Lower lobe of right lung (tissue), 2 donors: ENCODE data around the gene SDHA. TPM values are rescaled to one million over a fixed set of nuclear protein-coding genes. Genes with fewer than 3 reads are reported as not detected.

Experiments used
- ATAC-seq, 2 donors: fragments of 200-7000 bp; cut with Tn5 transposase; one replicate each; pipeline ENCODE4 v1.9.1; 2020 to 2022; ENCODE audit warnings: mild to moderate bottlenecking in 2 of 2, moderate library complexity in 2 of 2
- DNase-seq: peaks from one replicate; pipeline ENCODE4 v3.0.0-alpha.2; 2020
- H3K27ac ChIP-seq: fragments of 200-600 bp; one replicate; pipeline ENCODE4 v1.8.0; 2022
- H3K27me3 ChIP-seq: fragments of 200-600 bp; one replicate; pipeline ENCODE4 v1.8.0; 2022; ENCODE audit warnings: low read depth
- H3K36me3 ChIP-seq: fragments of 200-600 bp; one replicate; pipeline ENCODE4 v1.8.0; 2022; ENCODE audit warnings: mild to moderate bottlenecking
- H3K4me1 ChIP-seq: fragments of 200-600 bp; one replicate; pipeline ENCODE4 v1.8.0; 2022
- H3K4me3 ChIP-seq: fragments of 200-600 bp; one replicate; pipeline ENCODE4 v1.8.0; 2022; ENCODE audit warnings: mild to moderate bottlenecking
- H3K9me3 ChIP-seq: fragments of 200-600 bp; one replicate; pipeline ENCODE4 v1.8.0; 2022
- intact Hi-C: fragments of 100-400 bp; cut with DNase I; formaldehyde crosslinking; loops from one replicate; pipeline ENCODE4 v1.11.0; 2022
- total RNA-seq: library from RNA; stranded (reverse); fragmentation: NEBNext Ultra II Directional; extraction: Animal tissue kit (Norgen Biotek cat#: 25700); gene quantifications from one replicate; pipeline ENCODE4 v1.2.1, GENCODE V29; 2021
- TF ChIP-seq, protein P1 (sequence below): fragments of 200-600 bp; IDR thresholded peaks from one replicate; pipeline ENCODE4 v1.8.0; 2022; ENCODE audit warnings: antibody characterized with exemption, mild to moderate bottlenecking
- donor health status: DM: no; HTN: yes; CAD: no; lungs with severe emphysema.

SDHA gene
- total RNA-seq, 1 donor from 2014 or later = 89.6 TPM

DNA sequence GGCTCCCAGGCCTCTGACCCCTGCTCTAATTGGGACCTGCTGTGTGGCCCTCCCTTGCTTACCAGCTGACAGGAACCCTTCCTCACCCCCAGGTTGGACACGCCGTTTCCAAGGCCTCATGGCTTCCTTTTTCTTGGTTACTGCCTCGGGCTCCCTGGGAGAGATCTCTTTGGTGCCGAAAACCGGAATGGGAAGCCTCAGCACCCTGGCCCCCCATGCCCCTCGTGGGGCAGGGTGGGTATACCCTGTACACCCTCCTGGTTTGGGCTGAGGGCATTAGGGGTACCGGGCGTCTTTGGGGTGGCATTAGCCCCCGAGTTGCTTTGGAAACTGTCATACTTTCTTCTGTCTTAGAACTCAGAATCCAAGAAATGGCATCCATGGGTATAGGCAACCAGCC lies 37.0 kb upstream of the SDHA start:
- Histone ChIP-seq H3K36me3 (no peaks in the 10 kb centered on the region), H3K27ac (no peak overlapping the region), H3K4me1 (no peaks in the 10 kb centered on the region), H3K9me3 (no peaks in the 10 kb centered on the region), H3K4me3 (no peak overlapping the region), H3K27me3 (no peaks in the 10 kb centered on the region)
- no peak for DNase-seq
- TF ChIP-seq, protein P1, sequence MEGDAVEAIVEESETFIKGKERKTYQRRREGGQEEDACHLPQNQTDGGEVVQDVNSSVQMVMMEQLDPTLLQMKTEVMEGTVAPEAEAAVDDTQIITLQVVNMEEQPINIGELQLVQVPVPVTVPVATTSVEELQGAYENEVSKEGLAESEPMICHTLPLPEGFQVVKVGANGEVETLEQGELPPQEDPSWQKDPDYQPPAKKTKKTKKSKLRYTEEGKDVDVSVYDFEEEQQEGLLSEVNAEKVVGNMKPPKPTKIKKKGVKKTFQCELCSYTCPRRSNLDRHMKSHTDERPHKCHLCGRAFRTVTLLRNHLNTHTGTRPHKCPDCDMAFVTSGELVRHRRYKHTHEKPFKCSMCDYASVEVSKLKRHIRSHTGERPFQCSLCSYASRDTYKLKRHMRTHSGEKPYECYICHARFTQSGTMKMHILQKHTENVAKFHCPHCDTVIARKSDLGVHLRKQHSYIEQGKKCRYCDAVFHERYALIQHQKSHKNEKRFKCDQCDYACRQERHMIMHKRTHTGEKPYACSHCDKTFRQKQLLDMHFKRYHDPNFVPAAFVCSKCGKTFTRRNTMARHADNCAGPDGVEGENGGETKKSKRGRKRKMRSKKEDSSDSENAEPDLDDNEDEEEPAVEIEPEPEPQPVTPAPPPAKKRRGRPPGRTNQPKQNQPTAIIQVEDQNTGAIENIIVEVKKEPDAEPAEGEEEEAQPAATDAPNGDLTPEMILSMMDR = no peak
- intact Hi-C loops = no loop called here
- no peak for ATAC-seq

DNA sequence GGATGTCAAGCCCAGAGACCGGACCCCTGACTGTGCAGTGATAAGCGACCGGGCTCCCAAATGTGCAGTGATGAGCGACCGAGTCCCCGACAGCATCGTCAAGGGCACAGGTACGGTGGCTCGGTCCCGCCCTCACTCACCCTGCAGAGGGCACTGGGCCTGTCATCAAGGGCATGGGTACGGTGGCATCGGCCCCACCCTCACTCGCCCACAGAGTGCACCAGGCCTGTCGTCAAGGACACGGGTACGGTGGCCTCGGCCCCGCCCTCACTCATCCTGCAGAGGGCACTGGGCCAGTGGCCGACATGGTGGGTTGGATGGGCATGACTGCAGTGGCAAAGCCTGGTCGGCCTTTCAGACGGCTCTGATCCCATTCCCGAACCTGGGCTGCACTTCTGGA lies 36.6 kb upstream of the SDHA start:
- TF ChIP-seq, protein P1 = no peak
- Histone ChIP-seq H3K27me3 (no peaks in the 10 kb centered on the region), H3K4me3 (no peak overlapping the region), H3K36me3 (no peaks in the 10 kb centered on the region), H3K9me3 (no peaks in the 10 kb centered on the region), H3K27ac (no peak overlapping the region), H3K4me1 (no peaks in the 10 kb centered on the region)
- no peak for DNase-seq
- intact Hi-C loops = no loop called here
- ATAC-seq = no peak

DNA sequence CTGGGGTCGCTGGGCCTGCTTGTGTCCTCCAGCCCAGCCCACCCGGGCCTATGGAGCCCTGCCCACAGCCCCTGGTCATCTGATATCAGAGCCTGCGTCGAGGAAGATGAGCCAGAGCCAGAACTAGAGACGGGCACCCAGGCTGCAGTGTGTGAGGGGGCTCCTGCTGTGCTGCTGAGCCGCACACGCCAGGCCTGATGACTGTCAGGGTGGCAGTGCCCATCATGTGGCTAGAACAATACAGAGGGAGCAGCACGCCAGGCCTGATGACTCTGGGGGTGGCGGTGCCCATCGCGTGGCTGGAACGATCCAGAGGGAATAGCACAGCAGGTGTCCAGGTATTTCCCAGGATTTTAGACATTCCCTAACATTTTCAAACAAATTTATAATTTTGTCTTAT lies 36.0 kb upstream of the SDHA start:
- H3K27ac ChIP-seq = no peak overlapping the region
- H3K4me3 ChIP-seq = no peak overlapping the region
- ATAC-seq = no peak

GRCh38 chr5:184471-184870 lies 33.6 kb upstream of the SDHA start:
- TF ChIP-seq, protein P1 = no peak
- no peaks in the 10 kb centered on the region for H3K27me3 ChIP-seq
- no peak overlapping the region for H3K27ac ChIP-seq
- no peak for ATAC-seq
- H3K36me3 ChIP-seq = no peaks in the 10 kb centered on the region
- H3K4me3 ChIP-seq = no peak overlapping the region
- no peak for DNase-seq
- intact Hi-C loops = no loop called here
- no peaks in the 10 kb centered on the region for H3K9me3 ChIP-seq
- peaks cover 16% of the 10 kb centered on the region for H3K4me1 ChIP-seq

More for the DNA sequence above, 36.0 kb upstream of the SDHA start:
- H3K27me3 ChIP-seq = no peaks in the 10 kb centered on the region
- H3K36me3 ChIP-seq = no peaks in the 10 kb centered on the region
- no peaks in the 10 kb centered on the region for H3K4me1 ChIP-seq
- intact Hi-C loops = no loop called here
- no peak for DNase-seq
- H3K9me3 ChIP-seq = no peaks in the 10 kb centered on the region
- TF ChIP-seq, protein P1 = no peak

DNA sequence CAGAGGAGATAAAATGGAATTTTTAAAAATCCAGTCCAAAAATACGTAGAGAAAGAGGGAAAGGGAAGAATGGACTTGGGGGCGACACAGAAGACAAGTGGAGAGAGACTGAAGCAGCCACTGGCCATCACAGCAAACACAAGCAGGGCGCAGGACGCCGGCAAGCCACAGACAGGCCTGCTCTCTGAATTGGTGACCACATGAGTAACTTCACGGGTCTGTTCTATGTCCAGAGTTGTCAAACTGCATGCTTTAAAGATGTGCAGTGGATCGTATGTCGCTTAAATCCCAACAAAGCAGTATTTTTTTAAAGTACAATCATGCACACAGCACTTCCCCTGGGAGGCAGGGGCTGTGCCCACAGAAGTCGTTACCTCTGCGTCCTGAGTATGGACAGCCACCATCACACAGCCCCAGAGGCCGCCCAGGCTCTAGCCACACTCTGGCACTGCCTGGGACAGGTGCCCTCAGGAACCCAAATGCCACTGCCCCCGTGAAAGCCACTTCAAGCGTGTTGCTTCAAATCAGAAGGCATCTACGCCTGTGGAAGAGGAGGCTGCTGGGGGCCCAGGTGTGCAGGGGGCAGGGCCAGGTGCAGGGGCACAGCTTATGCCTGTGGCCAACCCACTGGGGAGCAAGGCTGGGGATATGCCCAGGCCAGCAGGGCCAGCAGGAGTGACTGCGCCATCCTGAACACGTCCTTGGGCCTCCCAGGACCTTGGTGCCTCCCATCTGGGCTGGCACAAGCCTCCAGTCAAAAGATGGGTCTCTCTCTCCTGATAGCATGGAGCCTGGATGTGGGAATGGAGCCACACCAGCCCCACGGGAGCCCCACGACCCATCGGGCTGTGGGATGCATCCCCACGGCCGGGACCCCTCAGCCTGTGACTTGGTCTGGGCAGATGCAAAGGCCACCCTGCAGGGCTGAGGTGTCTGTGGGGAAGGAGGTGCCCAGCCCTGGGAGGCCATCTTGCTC lies 32.7 kb upstream of the SDHA start:
- Histone ChIP-seq H3K27me3 (no peaks in the 10 kb centered on the region), H3K4me3 (no peak overlapping the region), H3K4me1 (peaks cover 16% of the 10 kb centered on the region), H3K27ac (no peak overlapping the region), H3K9me3 (no peaks in the 10 kb centered on the region), H3K36me3 (no peaks in the 10 kb centered on the region)
- ATAC-seq = no peak
- TF ChIP-seq, protein P1 = no peak
- DNase-seq = peak; percentile 36
- intact Hi-C loops = no loop called here
